ENCODE data around the gene CELF2.
A peak's percentile ranks its signal among the peaks of the same experiment; 100 is the strongest.
"Not testable (repeated sequence)": the region's sequence is repeated elsewhere in the genome, so short reads cannot be mapped to it uniquely, and the experiment has no call there.

CELF2 gene

GRCh38 chr10:11330383-11331045 lies 312.8 kb downstream of the CELF2 start:
- peak; percentile 40 for DNase-seq (ENCODE audit: low spot score)

GRCh38 chr10:11331046-11331577 lies 313.4 kb downstream of the CELF2 start:
- DNase-seq (ENCODE audit: low spot score): no peak

- no peak for DNase-seq (ENCODE audit: low spot score)
These were observed 314.1 kb downstream of the CELF2 start for GRCh38 chr10:11331726-11332125.

GRCh38 chr10:11332846-11333245 lies 315.2 kb downstream of the CELF2 start:
- no peak for DNase-seq (ENCODE audit: low spot score)

GRCh38 chr10:11334436-11334835 lies 316.8 kb downstream of the CELF2 start:
- DNase-seq (ENCODE audit: low spot score): no peak

GRCh38 chr10:11335167-11335652 lies 317.5 kb downstream of the CELF2 start:
- no peak for DNase-seq (ENCODE audit: low spot score)

- DNase-seq (ENCODE audit: low spot score): no peak
These were observed 318.3 kb downstream of the CELF2 start for GRCh38 chr10:11335881-11336430.

- no peak for DNase-seq (ENCODE audit: low spot score)
These were observed 319.1 kb downstream of the CELF2 start for GRCh38 chr10:11336722-11337162.

GRCh38 chr10:11337516-11337915 lies 319.8 kb downstream of the CELF2 start:
- DNase-seq (ENCODE audit: low spot score): no peak

GRCh38 chr10:11338160-11338844 lies 320.6 kb downstream of the CELF2 start:
- no peak for DNase-seq (ENCODE audit: low spot score)

GRCh38 chr10:11339013-11339412 lies 321.3 kb downstream of the CELF2 start:
- DNase-seq (ENCODE audit: low spot score): no peak

GRCh38 chr10:11339660-11340059 lies 322.0 kb downstream of the CELF2 start:
- DNase-seq (ENCODE audit: low spot score): no peak

GRCh38 chr10:11341283-11341960 lies 323.8 kb downstream of the CELF2 start:
- DNase-seq (ENCODE audit: low spot score): no peak

GRCh38 chr10:11344081-11344480 lies 326.4 kb downstream of the CELF2 start:
- DNase-seq (ENCODE audit: low spot score): no peak

- DNase-seq (ENCODE audit: low spot score): no peak
These were observed 326.9 kb downstream of the CELF2 start for GRCh38 chr10:11344550-11344949.

GRCh38 chr10:11345224-11346054 lies 327.8 kb downstream of the CELF2 start:
- no peak for DNase-seq (ENCODE audit: low spot score)

- DNase-seq (ENCODE audit: low spot score): not testable (repeated sequence)
These were observed 329.9 kb downstream of the CELF2 start for GRCh38 chr10:11347580-11347979.

- no peak for DNase-seq (ENCODE audit: low spot score)
These were observed 334.1 kb downstream of the CELF2 start for GRCh38 chr10:11351801-11352200.

GRCh38 chr10:11353006-11353896 lies 335.6 kb downstream of the CELF2 start:
- no peak for DNase-seq (ENCODE audit: low spot score)

GRCh38 chr10:11354823-11355222 lies 337.2 kb downstream of the CELF2 start:
- no peak for DNase-seq (ENCODE audit: low spot score)
